Ectodermal cell (in vitro differentiated cells): ENCODE results near the gene TXNDC8. TPM values are rescaled to one million over a fixed set of nuclear protein-coding genes. Genes with fewer than 3 reads are reported as not detected.
"Not testable (repeated sequence)": the region's sequence is repeated elsewhere in the genome, so short reads cannot be mapped to it uniquely, and the experiment has no call there.

ENCODE experiments used
- H3K27ac ChIP-seq: 2 replicates; pipeline ENCODE4 v1.7.0; 2013; ENCODE audit warnings: mild to moderate bottlenecking, low read depth, low read length; ENCODE audit not compliant: insufficient read depth, poor library complexity, severe bottlenecking
- H3K27me3 ChIP-seq: 2 replicates; pipeline ENCODE4 v1.7.0; 2013; ENCODE audit warnings: mild to moderate bottlenecking, low read length; ENCODE audit not compliant: insufficient read depth, control insufficient read depth, poor library complexity, severe bottlenecking
- H3K36me3 ChIP-seq: one replicate; pipeline ENCODE4 v1.7.0; 2013; ENCODE audit warnings: low read length; ENCODE audit not compliant: control insufficient read depth, insufficient read depth
- H3K4me1 ChIP-seq: one replicate; pipeline ENCODE4 v1.7.0; 2013; ENCODE audit warnings: low read length; ENCODE audit not compliant: control insufficient read depth, insufficient read depth
- H3K4me3 ChIP-seq: 2 replicates; pipeline ENCODE4 v1.7.0; 2013; ENCODE audit warnings: low read depth, low read length, control low read depth; ENCODE audit not compliant: insufficient read depth
- H3K9me3 ChIP-seq: 2 replicates; pipeline ENCODE4 v1.7.0; 2013; ENCODE audit warnings: mild to moderate bottlenecking, low read length, moderate library complexity; ENCODE audit not compliant: control insufficient read depth
- WGBS, 2 experiments: methylation state at CpG; one replicate each; pipeline ENCODE4 v1.1.7; 2013; ENCODE audit warnings: missing lambda C conversion rate in 2 of 2; 5-methylcytosine and 5-hydroxymethylcytosine counted together
- polyA plus RNA-seq, 4 experiments: library from polyadenylated mRNA; stranded (reverse); fragments of 50-300 nt; gene quantifications; one replicate each; pipeline ENCODE4 v1.2.3, GENCODE V29; 2013

TXNDC8 gene
- polyA plus RNA-seq (2013, experiment 1 of 4), result not detected
- polyA plus RNA-seq (2013, experiment 2 of 4), result not detected
- not detected for polyA plus RNA-seq (2013, experiment 3 of 4)
- polyA plus RNA-seq (2013, experiment 4 of 4), result not detected

GRCh38 chr9:110337727-110338126 lies at the start of gene TXNDC8:
Gene TXNDC8 (minus strand): TSS chr9:110337863.
- H3K36me3 ChIP-seq, result no peaks in the 10 kb centered on the region
- H3K27me3 ChIP-seq, result no peaks in the 10 kb centered on the region
- H3K27ac ChIP-seq, result no peak within 1 kb of the TSS
- no peaks in the 10 kb centered on the region for H3K9me3 ChIP-seq
- no peak within 1 kb of the TSS for H3K4me3 ChIP-seq
- 88 to 97% methylated on average over 1 of the region's 1 CpG for WGBS, 2 experiments
- no peaks in the 10 kb centered on the region for H3K4me1 ChIP-seq

GRCh38 chr9:110383491-110383890 lies 45.8 kb upstream of the TXNDC8 start:
- WGBS, 2 experiments, result 91 to 92% methylated on average over 6 of the region's 6 CpGs
- H3K9me3 ChIP-seq, result no peaks in the 10 kb centered on the region

DNA sequence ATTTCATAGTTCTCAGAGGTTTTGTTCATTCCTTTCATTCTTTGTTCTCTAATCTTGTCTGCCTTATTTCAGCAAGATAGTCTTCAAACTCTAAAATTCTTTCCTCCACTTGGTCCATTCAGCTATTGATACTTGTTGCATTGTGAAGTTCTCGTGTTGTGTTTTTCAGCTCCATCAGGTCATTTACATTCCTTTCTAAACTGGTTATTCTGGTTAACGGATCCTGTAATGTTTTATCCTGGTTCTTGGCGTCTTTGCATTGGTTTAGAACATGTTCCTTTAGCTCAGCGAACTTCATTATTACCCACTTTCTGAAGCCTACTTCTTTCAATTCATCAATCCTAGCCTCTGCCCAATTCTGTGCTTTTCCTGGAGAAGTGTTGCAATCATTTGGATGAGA lies 45.1 kb upstream of the TXNDC8 start:
- Histone ChIP-seq H3K36me3 (no peaks in the 10 kb centered on the region), H3K4me1 (no peaks in the 10 kb centered on the region), H3K4me3 (no peak overlapping the region), H3K9me3 (no peaks in the 10 kb centered on the region), H3K27me3 (no peaks in the 10 kb centered on the region), H3K27ac (no peak overlapping the region)
- 95 to 97% methylated on average over 4 of the region's 4 CpGs for WGBS, 2 experiments

More at GRCh38 chr9:110383491-110383890, 45.8 kb upstream of the TXNDC8 start:
- no peaks in the 10 kb centered on the region for H3K36me3 ChIP-seq
- no peak overlapping the region for H3K27ac ChIP-seq
- H3K4me1 ChIP-seq, result no peaks in the 10 kb centered on the region
- H3K27me3 ChIP-seq, result no peaks in the 10 kb centered on the region
- H3K4me3 ChIP-seq, result no peak overlapping the region

- 94% methylated on average over 6 of the region's 6 CpGs for WGBS, 2 experiments
- no peak overlapping the region for H3K4me3 ChIP-seq
- no peak overlapping the region for H3K27ac ChIP-seq
- H3K27me3 ChIP-seq, result no peaks in the 10 kb centered on the region
- no peaks in the 10 kb centered on the region for H3K4me1 ChIP-seq
- no peaks in the 10 kb centered on the region for H3K9me3 ChIP-seq
- H3K36me3 ChIP-seq, result no peaks in the 10 kb centered on the region
Observed at GRCh38 chr9:110371411-110372007, 33.8 kb upstream of the TXNDC8 start.

DNA sequence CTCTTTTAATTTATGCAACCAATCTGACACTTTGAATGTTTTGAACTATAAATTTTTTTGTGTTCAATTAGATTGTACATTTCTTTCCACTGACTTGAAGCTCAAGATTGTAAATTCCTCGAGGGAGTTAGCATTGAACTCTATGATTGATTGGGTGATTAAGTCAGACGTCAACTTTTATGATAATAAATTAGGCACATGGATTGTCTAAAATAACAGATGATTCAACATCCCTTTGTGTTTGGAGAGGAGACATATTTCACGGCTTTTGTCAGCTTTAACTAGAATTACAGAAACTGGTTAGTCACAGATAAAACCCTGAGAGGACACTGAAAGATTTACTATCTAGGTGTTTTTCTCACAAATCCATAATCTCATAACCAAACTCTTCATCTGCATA lies 32.7 kb upstream of the TXNDC8 start:
- H3K4me3 ChIP-seq, result no peak overlapping the region
- H3K9me3 ChIP-seq, result no peaks in the 10 kb centered on the region
- no peaks in the 10 kb centered on the region for H3K4me1 ChIP-seq
- no peaks in the 10 kb centered on the region for H3K27me3 ChIP-seq
- H3K27ac ChIP-seq, result no peak overlapping the region
- H3K36me3 ChIP-seq, result no peaks in the 10 kb centered on the region
- WGBS, 2 experiments, result 94 to 95% methylated on average over 3 of the region's 3 CpGs

DNA sequence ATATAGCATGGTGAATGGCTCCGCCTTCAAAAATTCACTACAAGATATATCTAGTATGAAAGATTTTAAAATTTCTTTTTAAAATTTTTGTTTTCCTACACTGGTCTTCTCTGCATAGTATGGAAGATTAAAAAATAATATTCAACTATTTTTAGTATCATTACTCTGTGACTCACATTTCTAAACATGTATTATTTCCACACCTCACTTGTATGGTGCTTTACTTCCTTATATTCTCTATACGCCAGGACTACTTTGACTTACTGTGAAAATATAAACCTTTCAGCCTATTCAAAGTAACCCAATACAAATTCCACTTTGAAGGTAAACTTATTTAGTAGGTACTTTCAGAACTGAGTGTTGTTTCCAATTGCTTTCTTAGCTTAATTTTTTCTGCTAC lies 26.8 kb upstream of the TXNDC8 start:
- WGBS, 2 experiments, result 94 to 100% methylated on average over 1 of the region's 2 CpGs
- Histone ChIP-seq H3K27ac (no peak overlapping the region), H3K9me3 (no peaks in the 10 kb centered on the region), H3K27me3 (no peaks in the 10 kb centered on the region), H3K36me3 (no peaks in the 10 kb centered on the region), H3K4me3 (no peak overlapping the region), H3K4me1 (no peaks in the 10 kb centered on the region)

DNA sequence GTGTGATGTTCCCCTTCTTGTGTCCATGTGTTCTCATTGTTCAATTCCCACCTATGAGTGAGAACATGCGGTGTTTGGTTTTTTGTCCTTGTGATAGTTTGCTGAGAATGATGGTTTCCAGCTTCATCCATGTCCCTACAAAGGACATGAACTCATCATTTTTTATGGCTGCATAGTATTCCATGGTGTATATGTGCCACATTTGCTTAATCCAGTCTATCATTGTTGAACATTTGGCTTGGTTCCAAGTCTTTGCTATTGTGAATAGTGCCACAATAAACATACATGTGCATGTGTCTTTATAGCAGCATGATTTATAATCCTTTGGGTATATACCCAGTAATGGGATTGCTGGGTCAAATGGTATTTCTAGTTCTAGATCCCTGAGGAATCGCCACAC lies 21.3 kb upstream of the TXNDC8 start:
- not testable (repeated sequence) for H3K4me1 ChIP-seq, H3K4me3 ChIP-seq, H3K36me3 ChIP-seq, H3K27ac ChIP-seq, H3K27me3 ChIP-seq, H3K9me3 ChIP-seq
- WGBS, 2 experiments, result no CpG with 5 or more reads among the region's 2 CpGs

GRCh38 chr9:110357505-110357904 lies 19.8 kb upstream of the TXNDC8 start:
- Histone ChIP-seq H3K27ac (no peak overlapping the region), H3K4me3 (no peak overlapping the region), H3K9me3 (no peaks in the 10 kb centered on the region), H3K4me1 (no peaks in the 10 kb centered on the region), H3K36me3 (no peaks in the 10 kb centered on the region), H3K27me3 (no peaks in the 10 kb centered on the region)
- 88 to 91% methylated on average over 2 of the region's 2 CpGs for WGBS, 2 experiments

DNA sequence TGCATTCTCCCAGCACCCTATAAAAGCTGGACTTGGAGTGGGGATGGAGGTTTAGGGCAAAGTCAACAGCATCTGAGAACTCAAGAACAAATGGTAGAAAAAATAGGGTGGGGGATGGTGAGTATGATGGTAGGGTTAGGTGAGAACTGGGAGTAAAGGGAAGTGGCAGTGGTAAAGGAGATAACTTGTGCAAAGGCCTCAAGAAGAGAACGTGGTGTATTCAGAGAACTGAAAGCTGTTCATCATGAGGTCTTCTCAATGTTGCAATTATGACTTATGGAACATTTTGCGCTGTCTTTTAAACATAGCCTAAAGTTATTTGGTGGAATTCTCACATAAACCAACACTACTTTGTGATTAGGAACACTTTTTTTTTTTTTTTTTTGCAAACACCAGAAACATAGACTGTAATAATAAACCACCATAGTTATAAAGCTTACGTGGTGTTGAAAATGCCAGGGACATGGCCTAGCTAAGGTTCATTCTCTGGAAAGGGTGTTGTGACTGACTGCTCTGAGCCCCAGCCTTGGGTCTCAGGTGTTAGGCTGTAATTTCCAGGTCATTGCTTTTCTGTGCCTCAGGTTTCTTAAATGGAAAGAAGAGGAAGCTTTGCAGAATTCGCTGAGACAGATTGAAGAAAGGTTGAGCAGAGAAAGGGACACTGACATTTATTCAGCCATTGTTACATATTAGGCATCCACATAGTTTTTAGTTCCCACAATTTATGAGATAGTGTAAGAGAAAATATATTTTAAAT lies 19.2 kb upstream of the TXNDC8 start:
- no peaks in the 10 kb centered on the region for H3K9me3 ChIP-seq
- no peak overlapping the region for H3K27ac ChIP-seq
- WGBS, 2 experiments, result 89 to 92% methylated on average over 3 to 4 of the region's 4 CpGs
- no peaks in the 10 kb centered on the region for H3K4me1 ChIP-seq
- H3K27me3 ChIP-seq, result no peaks in the 10 kb centered on the region
- no peaks in the 10 kb centered on the region for H3K36me3 ChIP-seq
- H3K4me3 ChIP-seq, result no peak overlapping the region

DNA sequence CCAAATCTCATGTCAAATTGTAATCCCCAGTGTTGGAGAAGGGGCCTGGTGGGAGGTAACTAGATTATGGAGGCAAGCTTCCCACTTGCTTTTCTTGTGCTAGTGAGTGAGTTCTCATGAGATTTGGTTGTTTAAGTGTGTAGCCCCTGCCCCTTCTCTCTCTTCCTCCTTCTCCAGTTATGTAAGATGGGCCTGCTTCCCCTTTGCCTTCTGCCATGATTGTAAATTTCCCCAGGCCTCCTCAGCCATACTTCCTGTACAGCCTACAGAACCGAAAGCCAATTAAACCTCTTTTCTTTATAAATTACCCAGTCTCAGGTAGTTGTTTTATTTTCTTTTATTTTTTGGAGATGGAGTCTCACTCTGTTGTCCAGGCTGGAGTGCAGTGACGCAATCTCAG lies 18.2 kb upstream of the TXNDC8 start:
- Histone ChIP-seq H3K4me1 (no peaks in the 10 kb centered on the region), H3K4me3 (no peak overlapping the region), H3K36me3 (no peaks in the 10 kb centered on the region), H3K27ac (no peak overlapping the region), H3K9me3 (no peaks in the 10 kb centered on the region), H3K27me3 (no peaks in the 10 kb centered on the region)
- 88 to 95% methylated on average over 1 to 2 of the region's 2 CpGs for WGBS, 2 experiments
